HepG2 (cell line): Measurements from ENCODE around the gene WIPF3. TPM values are rescaled to one million over a fixed set of nuclear protein-coding genes. Genes with fewer than 3 reads are reported as not detected.

ENCODE experiments used
- HOXA9 ChIP-seq: sonication (generic); formaldehyde crosslinking; IDR thresholded peaks from 2 replicates; pipeline ENCODE4 v1.8.1; 2022; ENCODE audit warnings: missing genetic modification reagents, mild to moderate bottlenecking, moderate library complexity, borderline replicate concordance
- KDM2A ChIP-seq: sonication (generic); formaldehyde crosslinking; IDR thresholded peaks from 2 replicates; pipeline ENCODE4 v1.4.0; 2020; ENCODE audit warnings: low read depth, missing genetic modification reagents, borderline replicate concordance
- KLF15 ChIP-seq: sonication (generic); formaldehyde crosslinking; IDR thresholded peaks from 2 replicates; pipeline ENCODE4 v1.8.1; 2023; ENCODE audit warnings: borderline replicate concordance, mild to moderate bottlenecking, inconsistent platforms, missing genetic modification reagents, mixed read lengths
- KMT2B ChIP-seq: IDR thresholded peaks from 2 replicates; pipeline ENCODE4 v1.6.1; 2016; ENCODE audit warnings: missing genetic modification reagents, missing compliant biosample characterization
- RAD21 ChIP-seq: fragments of 450-650 bp; formaldehyde crosslinking; IDR thresholded peaks from 2 replicates; pipeline ENCODE4 v1.5.0; 2020; ENCODE audit warnings: mild to moderate bottlenecking
- RCOR2 ChIP-seq: IDR thresholded peaks from 2 replicates; pipeline ENCODE4 v1.6.1; 2016; ENCODE audit warnings: missing biosample characterization, missing genetic modification reagents
- TOE1 ChIP-seq: sonication (generic); formaldehyde crosslinking; IDR thresholded peaks from 2 replicates; pipeline ENCODE4 v1.4.0; 2020; ENCODE audit warnings: mild to moderate bottlenecking, missing genetic modification reagents
- ZNF143 ChIP-seq: sonication (generic); formaldehyde crosslinking; IDR thresholded peaks from 2 replicates; pipeline ENCODE4 v1.4.0; 2020; ENCODE audit warnings: missing genetic modification reagents
- polyA plus RNA-seq, 8 experiments: library from polyadenylated mRNA; depleted of rRNA in 3 of 8; stranded (reverse) in 7 of 8; unstranded in 1 of 8; fragments of >200 nt; fragmentation: Illumina TruSeq in 4 of 8; extraction: Trizol in 4 of 8; gene quantifications; 2 replicates each; pipeline versions ENCODE4 v1.2.1 to v1.2.3, GENCODE V29; 2011 to 2016; ENCODE audit warnings: low read depth in 4 of 8, missing spikeins in 1 of 8, mixed read lengths in 1 of 8; ENCODE audit not compliant: insufficient read depth in 1 of 8
- total RNA-seq, 5 experiments: library from RNA; depleted of rRNA; stranded (reverse); fragments of >200 nt; fragmentation: Illumina TruSeq; extraction: Trizol; gene quantifications; 2 replicates each; pipeline ENCODE4 v1.2.3, GENCODE V29; 2016; ENCODE audit warnings: low read depth in 1 of 5
- TF ChIP-seq, protein P1 (sequence below): sonication (generic); formaldehyde crosslinking; IDR thresholded peaks from 2 replicates; pipeline ENCODE4 v1.4.0; 2020; ENCODE audit warnings: mild to moderate bottlenecking, missing genetic modification reagents
- TF ChIP-seq, protein P2 (sequence below): sonication (generic); formaldehyde crosslinking; IDR thresholded peaks from 2 replicates; pipeline ENCODE4 v1.4.0; 2020; ENCODE audit warnings: missing genetic modification reagents
- TF ChIP-seq, protein P3 (sequence below): sonication (generic); formaldehyde crosslinking; IDR thresholded peaks from 2 replicates; pipeline ENCODE4 v1.4.0; 2020; ENCODE audit warnings: missing genetic modification reagents
- TF ChIP-seq, protein P4 (sequence below): sonication (generic); formaldehyde crosslinking; IDR thresholded peaks from 2 replicates; pipeline ENCODE4 v1.5.1; 2020; ENCODE audit warnings: mild to moderate bottlenecking, missing genetic modification reagents, moderate library complexity

The WIPF3 gene
- total and polyA plus RNA-seq, 2 of the 13 experiments (the other 11 are each of a cell fraction or from before 2014, with no cell fraction given), result 0.03 TPM; not detected in 1

DNA sequence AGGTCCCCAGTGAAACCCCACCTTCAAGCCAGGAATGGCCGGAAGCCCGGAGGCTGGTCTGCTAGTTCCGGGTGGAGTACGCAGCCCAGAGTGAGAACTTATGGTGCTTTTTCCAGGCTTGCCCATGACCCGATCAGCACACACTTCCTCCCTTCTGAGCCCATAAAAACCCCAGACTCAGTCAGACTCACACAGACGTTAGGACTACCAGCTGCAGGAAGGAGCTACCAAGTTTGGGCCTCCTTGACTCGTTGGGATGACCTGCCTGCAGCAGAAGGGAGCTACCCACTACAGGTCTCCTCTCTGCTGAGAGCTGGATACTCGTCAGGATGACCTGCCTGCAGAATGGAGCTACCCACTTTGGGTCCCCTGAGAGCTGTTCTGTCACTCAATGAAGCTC is 144.2 kb downstream of the WIPF3 start (continued):
- TF ChIP-seq KDM2A (CRISPR knock-in tag) (no peak), RCOR2 (CRISPR knock-in tag) (no peak), ZNF143 (CRISPR knock-in tag) (no peak), RAD21 (CRISPR knock-in tag) (no peak), HOXA9 (no peak), KLF15 (no peak), KMT2B (CRISPR knock-in tag) (no peak), TOE1 (CRISPR knock-in tag) (no peak)
- TF ChIP-seq, protein P1, sequence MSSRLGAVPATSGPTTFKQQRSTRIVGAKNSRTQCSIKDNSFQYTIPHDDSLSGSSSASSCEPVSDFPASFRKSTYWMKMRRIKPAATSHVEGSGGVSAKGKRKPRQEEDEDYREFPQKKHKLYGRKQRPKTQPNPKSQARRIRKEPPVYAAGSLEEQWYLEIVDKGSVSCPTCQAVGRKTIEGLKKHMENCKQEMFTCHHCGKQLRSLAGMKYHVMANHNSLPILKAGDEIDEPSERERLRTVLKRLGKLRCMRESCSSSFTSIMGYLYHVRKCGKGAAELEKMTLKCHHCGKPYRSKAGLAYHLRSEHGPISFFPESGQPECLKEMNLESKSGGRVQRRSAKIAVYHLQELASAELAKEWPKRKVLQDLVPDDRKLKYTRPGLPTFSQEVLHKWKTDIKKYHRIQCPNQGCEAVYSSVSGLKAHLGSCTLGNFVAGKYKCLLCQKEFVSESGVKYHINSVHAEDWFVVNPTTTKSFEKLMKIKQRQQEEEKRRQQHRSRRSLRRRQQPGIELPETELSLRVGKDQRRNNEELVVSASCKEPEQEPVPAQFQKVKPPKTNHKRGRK (CRISPR knock-in tag), result no peak
- TF ChIP-seq, protein P2, sequence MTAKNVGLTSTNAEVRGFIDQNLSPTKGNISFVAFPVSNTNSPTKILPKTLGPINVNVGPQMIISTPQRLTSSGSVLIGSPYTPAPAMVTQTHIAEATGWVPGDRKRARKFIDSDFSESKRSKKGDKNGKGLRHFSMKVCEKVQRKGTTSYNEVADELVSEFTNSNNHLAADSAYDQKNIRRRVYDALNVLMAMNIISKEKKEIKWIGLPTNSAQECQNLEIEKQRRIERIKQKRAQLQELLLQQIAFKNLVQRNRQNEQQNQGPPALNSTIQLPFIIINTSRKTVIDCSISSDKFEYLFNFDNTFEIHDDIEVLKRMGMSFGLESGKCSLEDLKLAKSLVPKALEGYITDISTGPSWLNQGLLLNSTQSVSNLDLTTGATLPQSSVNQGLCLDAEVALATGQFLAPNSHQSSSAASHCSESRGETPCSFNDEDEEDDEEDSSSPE (CRISPR knock-in tag), result no peak
- TF ChIP-seq, protein P3, sequence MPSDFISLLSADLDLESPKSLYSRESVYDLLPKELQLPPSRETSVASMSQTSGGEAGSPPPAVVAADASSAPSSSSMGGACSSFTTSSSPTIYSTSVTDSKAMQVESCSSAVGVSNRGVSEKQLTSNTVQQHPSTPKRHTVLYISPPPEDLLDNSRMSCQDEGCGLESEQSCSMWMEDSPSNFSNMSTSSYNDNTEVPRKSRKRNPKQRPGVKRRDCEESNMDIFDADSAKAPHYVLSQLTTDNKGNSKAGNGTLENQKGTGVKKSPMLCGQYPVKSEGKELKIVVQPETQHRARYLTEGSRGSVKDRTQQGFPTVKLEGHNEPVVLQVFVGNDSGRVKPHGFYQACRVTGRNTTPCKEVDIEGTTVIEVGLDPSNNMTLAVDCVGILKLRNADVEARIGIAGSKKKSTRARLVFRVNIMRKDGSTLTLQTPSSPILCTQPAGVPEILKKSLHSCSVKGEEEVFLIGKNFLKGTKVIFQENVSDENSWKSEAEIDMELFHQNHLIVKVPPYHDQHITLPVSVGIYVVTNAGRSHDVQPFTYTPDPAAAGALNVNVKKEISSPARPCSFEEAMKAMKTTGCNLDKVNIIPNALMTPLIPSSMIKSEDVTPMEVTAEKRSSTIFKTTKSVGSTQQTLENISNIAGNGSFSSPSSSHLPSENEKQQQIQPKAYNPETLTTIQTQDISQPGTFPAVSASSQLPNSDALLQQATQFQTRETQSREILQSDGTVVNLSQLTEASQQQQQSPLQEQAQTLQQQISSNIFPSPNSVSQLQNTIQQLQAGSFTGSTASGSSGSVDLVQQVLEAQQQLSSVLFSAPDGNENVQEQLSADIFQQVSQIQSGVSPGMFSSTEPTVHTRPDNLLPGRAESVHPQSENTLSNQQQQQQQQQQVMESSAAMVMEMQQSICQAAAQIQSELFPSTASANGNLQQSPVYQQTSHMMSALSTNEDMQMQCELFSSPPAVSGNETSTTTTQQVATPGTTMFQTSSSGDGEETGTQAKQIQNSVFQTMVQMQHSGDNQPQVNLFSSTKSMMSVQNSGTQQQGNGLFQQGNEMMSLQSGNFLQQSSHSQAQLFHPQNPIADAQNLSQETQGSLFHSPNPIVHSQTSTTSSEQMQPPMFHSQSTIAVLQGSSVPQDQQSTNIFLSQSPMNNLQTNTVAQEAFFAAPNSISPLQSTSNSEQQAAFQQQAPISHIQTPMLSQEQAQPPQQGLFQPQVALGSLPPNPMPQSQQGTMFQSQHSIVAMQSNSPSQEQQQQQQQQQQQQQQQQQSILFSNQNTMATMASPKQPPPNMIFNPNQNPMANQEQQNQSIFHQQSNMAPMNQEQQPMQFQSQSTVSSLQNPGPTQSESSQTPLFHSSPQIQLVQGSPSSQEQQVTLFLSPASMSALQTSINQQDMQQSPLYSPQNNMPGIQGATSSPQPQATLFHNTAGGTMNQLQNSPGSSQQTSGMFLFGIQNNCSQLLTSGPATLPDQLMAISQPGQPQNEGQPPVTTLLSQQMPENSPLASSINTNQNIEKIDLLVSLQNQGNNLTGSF (CRISPR knock-in tag), result no peak
- TF ChIP-seq, protein P4, sequence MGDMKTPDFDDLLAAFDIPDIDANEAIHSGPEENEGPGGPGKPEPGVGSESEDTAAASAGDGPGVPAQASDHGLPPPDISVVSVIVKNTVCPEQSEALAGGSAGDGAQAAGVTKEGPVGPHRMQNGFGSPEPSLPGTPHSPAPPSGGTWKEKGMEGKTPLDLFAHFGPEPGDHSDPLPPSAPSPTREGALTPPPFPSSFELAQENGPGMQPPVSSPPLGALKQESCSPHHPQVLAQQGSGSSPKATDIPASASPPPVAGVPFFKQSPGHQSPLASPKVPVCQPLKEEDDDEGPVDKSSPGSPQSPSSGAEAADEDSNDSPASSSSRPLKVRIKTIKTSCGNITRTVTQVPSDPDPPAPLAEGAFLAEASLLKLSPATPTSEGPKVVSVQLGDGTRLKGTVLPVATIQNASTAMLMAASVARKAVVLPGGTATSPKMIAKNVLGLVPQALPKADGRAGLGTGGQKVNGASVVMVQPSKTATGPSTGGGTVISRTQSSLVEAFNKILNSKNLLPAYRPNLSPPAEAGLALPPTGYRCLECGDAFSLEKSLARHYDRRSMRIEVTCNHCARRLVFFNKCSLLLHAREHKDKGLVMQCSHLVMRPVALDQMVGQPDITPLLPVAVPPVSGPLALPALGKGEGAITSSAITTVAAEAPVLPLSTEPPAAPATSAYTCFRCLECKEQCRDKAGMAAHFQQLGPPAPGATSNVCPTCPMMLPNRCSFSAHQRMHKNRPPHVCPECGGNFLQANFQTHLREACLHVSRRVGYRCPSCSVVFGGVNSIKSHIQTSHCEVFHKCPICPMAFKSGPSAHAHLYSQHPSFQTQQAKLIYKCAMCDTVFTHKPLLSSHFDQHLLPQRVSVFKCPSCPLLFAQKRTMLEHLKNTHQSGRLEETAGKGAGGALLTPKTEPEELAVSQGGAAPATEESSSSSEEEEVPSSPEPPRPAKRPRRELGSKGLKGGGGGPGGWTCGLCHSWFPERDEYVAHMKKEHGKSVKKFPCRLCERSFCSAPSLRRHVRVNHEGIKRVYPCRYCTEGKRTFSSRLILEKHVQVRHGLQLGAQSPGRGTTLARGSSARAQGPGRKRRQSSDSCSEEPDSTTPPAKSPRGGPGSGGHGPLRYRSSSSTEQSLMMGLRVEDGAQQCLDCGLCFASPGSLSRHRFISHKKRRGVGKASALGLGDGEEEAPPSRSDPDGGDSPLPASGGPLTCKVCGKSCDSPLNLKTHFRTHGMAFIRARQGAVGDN, result no peak
- TF ChIP-seq, all 625 proteins: peak for 0
